Measurements from ENCODE around the gene MTHFD1L.
"Not testable (repeated sequence)": the region's sequence is repeated elsewhere in the genome, so short reads cannot be mapped to it uniquely, and the experiment has no call there.

The MTHFD1L gene

DNA sequence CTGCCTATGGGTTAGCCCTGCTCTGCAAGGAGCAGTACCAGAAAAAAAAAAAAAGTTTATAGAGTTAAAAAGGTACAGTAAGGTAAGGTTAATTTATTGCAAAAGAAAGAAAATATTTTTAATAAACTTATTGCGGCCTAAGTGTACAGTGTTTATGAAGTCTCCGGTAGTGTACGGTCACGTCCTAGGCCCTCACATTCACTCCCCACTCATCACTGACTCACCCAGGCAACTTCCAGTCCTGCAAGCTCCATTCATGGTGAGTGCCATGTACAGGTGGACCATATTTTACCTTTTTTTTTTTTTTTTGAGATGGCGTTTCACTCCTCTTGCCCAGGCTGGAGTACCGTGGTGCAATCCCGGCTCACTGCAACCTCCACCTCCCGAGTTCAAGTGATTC lies 258.1 kb downstream of the MTHFD1L start:
- DNase-seq (ENCODE audit: low read depth, low spot score) = not testable (repeated sequence)

DNA sequence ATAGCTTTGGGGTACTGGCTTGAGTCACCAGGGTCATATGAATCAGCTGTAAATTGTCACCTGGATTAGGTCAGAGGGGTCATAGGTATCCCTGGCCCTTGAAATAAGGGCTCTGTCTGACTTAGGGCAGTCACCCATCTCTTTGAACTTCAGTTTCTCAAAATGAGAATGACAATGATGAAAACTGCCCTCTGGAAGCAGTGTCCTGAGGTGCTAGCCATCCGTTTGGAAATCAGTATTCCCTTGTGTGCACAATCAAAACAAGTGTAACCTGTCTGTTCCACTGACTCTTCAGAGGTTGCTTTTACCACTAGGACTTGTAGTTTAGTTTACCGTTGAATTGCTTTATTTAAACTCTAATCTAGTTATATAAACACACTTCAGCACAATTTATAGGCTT lies 259.7 kb downstream of the MTHFD1L start:
- not testable (repeated sequence) for DNase-seq (ENCODE audit: low read depth, low spot score)

DNA sequence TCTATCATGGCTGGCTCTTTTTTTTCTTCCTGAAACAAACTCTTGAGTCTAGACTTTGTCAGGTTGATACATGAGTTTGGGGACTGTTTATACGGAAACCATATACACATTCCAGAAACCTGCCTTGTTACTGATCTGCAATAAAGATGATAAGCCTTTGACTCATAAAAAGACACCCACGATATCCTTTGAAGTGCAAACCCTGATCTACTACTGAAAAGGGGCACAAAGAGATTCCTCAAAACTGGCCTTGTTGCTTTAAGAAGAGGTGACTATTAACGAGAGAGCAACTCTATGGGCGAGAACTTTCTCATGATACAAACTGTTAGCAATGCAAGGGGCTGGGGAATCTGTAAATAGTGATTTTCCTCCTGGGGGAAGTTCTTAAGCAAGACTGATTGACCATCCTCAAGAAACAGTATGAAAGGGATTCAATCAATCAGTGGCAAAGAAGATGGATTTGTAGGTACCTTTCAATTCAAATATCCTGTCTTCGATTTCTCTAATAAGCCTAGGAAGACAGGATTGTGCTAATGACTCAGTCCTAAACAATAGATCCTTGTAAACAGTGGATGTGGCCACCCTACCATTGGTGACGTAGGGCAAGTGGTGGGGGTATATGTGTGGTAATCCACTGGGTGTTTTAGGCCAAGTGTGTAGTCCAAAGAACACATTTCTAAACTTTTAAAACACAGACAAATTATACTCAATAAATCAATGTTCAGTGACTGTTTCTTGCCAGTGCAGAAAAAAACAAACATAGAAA lies 260.3 kb downstream of the MTHFD1L start:
- DNase-seq (ENCODE audit: low read depth, low spot score) = not testable (repeated sequence)

DNA sequence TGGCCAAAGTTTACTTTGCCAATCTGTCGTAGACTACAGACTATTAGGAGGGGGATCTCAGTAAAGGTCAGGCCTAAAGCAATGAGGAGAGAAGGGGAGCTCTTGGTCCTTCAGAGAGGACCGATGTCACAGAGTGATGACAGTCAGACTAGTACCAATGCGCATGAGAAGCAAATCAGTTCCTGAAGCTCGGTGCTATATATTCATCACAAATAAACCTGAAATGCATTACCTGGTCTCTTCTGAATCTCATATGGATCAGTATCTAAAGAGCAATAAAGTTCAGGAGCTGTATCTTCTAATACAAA lies 260.9 kb downstream of the MTHFD1L start:
- not testable (repeated sequence) for DNase-seq (ENCODE audit: low read depth, low spot score)

DNA sequence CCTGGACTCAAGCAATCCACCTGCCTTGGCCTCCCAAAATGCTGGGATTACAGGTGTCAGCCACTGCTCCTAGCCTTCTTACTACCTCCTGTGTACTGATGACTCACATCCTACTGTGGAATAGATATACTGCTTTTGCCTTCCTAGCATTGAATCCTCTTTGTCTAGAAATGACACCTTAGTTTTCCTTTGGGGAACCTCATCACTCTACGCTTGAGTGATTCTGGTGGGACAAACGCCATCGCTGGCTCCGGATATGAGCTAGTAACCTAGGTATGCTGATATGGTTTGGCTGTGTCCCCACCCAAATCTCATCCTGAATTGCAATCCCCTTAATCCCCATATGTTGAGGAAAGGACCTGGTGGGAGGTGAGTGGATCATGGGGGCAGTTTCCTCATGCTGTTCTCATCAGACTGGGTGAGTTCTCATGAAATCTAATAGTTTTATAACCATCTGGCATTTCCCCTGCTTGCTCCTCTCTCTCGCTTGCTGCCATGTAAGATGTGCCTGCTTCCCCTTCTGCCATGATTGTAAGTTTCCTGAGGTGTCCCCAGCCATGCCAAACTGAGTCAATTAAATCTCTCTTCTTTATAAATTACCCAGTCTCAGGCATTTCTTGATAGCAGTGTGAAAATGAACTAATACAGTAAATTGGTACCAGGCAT lies 261.8 kb downstream of the MTHFD1L start:
- not testable (repeated sequence) for DNase-seq (ENCODE audit: low read depth, low spot score)

DNA sequence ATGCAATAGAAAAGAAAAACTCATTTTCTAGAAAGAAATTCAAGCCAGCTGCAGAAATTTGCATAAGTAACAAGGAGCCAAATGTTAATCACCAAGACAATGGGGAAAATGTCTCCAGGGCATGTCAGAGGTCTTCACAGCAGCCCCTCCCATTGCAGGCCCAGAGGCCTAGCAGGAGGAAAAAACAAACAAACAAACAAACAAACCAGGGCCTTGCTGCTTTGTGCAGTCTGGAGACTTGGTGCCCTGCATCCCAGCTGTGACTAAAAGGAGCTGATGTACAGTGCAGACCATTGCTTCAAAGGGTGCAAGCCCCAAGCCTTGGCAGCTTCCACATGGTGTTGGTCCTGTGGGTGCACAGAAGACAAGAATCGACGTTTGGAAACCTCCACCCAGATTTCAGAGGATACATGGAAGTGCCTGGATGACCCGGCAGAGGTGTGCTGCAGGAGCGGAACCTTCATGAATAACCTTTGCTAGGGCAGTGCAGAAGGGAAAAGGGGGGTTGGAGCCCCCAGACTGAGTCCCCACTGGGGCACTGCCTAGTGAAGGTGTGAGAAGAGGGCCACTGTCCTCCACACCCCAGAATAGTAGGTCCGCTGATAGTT lies 263.4 kb downstream of the MTHFD1L start:
- DNase-seq (ENCODE audit: low read depth, low spot score) = no peak

DNA sequence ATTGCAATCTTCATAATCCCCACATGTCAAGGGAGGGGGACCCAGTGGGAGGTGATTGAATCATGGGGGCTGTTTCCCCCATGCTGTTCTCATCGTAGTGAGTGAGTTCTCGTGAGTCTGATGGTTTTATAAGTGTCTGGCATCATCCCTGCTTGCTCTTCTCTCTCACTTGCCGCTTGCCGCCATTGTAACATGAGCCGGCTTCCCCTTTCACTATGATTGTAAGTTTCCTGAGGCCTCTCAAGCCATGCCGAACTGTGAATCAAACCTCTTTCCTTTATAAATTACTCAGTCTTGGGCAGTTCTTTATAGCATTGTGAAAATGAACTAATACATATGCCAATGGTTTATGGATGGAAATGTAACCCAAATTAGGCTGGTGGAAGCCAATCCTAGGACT lies 264.8 kb downstream of the MTHFD1L start:
- DNase-seq (ENCODE audit: low read depth, low spot score) = no peak

DNA sequence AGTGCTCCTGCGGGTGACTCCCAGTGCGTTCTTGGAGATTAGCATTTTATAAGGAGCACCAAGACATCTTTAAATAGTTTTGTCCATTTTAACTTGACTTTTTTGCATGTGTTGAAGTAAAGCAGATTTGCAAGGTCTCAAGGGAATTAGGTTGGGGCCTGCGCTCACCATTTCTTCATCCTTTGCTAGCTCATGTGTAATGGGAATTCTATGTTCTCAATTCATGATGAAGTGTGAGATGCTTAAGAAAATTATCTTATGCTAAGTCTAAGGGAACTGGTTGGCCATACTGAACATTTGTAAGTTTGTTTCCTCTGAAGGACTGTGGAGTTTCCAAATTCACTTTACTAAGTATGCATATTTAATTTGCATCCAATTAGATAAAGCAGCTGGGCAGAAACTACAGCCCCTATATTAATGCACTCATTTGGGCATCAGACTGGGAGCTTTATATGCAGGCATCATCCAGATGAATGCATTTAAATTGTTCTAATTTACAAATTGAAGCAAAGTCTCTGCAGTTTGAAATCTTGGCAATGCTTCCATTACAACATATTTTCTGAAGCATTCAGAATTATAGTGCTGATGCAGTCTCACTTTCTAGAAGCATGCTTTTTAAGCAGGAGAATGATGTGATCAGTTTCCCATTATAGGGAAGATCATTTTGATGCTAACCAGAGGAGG lies 266.0 kb downstream of the MTHFD1L start:
- DNase-seq (ENCODE audit: low read depth, low spot score) = no peak

DNA sequence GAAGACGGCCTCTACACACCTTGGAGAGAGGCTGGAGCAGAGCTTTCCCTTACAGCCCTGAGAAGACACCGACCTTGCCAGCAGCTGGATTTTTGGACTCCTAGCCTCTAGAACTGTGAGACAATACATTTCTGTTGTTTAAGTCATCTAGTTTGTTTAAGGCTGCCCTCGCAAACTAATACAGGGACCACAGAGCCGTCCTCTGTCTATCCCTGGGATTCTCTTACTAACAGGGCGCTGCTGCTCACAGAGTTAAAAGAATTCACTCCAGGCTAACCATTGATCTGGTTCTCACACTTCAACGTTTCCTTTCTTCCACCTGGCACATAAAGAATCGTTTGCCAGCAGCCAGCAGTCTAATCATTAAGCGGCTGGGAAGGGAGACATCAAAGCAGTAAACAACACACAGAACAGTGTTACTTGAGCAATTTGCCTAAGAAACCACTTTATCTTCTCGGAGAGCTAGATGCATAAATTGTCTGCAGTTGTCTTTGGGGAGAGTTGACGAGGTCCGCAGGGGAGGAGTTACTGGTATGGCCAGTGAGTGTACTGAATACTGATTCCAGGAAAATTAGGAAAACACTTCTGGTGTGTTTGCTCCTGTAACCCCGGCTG lies 270.7 kb downstream of the MTHFD1L start:
- DNase-seq (ENCODE audit: low read depth, low spot score) = no peak

DNA sequence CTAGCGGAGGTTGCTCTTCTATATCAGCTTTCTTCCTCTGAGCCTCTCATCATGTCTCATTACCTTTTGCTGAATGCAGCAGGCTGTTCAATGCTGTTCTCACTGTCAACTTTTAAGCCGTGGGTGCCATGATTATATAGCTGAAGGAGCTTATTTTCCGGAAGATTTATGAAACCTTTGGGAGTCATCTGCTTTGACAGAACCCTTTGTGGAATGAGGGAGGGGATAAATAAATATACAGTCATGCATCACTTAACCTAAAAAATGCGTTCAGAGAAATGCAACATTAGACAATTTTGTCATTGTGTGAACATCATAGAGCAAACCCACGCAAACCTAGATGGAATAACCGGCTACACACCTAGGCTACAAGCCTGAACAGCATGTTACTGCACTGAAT lies 272.0 kb downstream of the MTHFD1L start:
- no peak for DNase-seq (ENCODE audit: low read depth, low spot score)

DNA sequence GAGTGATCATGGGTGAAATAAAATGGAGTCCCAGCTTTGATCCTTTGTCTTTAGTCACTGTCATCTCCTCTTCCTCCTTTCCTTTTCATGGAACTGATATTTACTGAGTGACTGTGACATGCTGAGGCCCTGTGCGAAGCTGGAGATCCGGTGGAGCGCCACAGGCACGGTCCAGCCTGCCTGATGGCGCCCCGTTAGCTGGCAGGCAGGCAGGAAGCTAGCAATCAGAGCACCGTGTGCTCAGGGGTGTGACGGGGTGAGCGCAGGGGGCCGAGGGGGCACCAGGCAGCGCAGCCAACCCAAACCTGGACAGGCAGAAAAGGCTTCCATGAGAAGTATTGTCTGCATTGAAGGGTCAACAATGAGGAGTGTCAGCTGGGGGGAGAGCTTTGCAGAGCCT lies 274.0 kb downstream of the MTHFD1L start:
- DNase-seq (ENCODE audit: low read depth, low spot score) = no peak

DNA sequence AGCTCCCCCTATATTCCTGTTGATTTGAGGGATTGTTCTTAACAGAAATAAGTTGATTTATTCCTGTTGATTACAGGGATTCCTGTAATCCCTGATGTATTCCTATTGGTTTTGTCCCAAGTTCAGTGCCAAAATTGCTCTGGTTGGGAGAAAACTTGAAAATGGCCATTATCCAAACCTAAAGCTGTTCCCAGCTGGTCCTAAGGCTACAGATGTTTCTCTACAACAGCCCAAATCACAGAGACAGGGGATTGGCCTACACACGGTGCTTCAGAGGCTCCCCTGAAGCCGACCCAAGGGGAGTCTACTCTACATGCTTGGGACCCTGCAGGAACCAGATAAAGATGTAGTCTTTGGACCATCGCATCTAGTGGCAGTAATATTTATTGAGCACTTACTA lies 275.3 kb downstream of the MTHFD1L start:
- no peak for DNase-seq (ENCODE audit: low read depth, low spot score)

DNA sequence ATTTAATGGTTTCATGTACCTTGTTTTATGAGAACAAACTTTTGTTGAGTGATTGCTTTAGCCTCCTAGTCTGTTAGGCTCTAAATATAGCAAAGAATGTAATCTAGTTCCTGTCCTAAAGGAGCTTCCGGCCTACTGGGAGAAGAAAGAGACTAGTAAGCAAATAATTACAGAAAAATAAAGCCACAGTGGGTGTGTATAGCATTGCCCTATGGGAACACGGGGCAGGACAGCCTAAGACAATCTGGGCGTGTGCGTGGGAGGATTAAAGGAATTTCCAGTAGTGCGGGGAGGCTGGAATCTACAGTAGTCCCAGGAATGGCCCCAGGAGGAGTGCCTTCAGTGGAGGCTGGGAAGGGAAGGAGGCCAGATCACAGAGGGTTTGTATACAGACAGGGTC lies 276.2 kb downstream of the MTHFD1L start:
- no peak for DNase-seq (ENCODE audit: low read depth, low spot score)

DNA sequence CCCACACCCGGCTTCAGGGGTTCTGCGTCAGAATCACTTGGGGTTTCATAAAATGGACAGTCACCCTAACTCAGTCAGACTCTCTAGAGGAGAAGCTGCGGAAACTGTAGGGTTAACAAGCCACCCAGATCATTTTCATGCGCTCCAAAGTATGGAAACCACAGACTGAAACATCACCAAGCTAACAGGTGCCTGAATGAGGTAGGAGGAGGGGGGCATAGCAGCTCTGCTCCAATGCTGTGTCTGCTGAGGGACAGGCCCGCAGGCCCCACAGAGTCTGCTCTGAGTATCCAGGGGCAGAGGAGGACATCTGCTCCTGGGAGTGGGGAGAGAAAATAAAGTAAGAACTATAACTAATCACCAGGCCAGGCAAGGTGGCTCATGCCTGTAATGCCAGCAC lies 277.2 kb downstream of the MTHFD1L start:
- DNase-seq (ENCODE audit: low read depth, low spot score) = no peak

DNA sequence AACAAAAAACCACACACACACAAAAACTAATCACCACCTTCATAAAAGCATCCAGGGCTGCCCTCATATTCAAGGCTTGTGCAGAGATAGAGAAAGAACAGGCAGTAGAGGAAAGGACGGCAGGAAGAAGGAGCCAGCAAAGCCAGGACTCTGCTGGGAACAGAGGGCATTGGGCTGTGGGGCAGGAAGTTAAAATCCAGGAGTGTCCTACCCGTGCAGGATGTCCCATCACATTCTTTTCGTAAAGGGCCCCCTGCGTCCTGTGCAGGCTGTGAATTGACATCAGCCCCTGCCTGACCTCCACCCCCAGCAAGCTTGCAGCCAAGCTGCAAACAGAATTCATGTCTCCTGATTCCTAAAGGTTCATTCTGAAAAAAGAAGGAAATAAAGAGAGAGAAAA lies 277.8 kb downstream of the MTHFD1L start:
- no peak for DNase-seq (ENCODE audit: low read depth, low spot score)

DNA sequence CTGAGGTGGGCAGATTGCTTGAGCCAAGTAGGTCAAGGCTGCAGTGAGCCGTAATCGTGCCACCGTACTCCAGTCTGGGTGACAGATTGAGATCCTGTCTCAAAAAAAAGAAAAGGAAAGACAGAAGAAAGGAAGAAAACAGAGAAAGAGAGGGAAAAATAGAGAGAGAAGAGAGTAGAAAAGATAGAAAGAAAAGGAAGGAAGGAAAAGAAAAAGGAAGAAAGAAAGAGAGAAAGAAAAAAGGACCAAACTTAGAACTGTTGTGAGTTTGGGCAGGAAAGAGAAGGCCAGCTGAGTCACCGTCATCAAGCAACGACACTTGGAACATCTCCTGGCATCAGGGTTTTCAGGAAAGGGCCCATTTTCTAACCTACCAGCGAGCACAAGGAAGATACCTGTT lies 278.3 kb downstream of the MTHFD1L start:
- DNase-seq (ENCODE audit: low read depth, low spot score) = no peak

DNA sequence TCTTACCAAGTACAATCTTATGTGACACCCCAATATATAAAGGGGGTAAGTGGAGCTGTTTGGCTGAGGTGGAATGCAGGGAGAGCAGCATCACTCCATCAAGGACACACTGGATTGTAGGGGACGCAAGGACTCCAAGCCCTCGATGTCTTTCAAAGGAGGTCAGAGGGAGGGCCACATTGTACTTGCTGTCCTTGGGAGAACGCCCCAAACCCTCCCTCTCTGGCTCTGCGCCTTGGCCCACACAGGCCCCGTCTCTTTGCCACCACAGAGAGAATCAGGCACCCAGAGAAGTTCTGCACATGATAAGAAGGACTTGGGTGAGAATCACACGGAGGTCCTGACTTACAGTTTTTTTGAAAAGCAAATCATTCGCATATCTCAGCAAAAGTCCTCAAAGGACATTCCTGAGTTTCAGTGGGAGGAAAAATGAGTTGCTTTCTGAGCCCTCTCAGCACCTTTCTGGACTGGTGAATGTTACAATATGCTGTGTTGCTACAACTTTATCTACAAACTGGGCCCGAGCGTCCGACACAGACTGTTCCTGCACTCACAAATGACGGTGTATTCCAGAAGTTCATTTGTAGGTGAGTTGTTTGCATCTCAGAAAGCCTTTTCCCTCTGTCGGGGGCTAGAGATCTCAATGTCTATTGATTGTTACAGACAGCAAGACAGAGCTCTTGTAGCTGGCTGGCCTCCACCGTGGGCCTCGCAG lies 281.8 kb downstream of the MTHFD1L start:
- no peak for DNase-seq (ENCODE audit: low read depth, low spot score)

DNA sequence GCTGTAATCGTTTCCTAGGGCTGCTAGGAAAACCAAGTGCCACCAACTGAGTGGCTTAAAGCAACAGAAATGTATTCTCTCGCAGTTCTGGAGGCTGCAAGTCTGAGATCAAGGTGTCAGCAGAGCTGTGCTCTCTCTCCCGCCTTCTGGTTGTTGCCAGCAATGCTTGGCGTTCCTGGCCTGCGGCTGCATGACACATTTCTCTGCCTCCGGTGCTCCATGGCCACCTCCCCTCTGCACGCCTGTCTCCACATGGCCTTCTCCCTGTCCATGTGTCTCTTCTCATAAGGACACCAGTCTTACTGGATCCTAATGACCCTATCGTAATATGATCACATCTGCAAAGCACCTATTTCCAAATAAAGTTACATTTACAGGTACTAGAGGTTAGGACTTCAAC lies 282.6 kb downstream of the MTHFD1L start:
- DNase-seq (ENCODE audit: low read depth, low spot score) = no peak

DNA sequence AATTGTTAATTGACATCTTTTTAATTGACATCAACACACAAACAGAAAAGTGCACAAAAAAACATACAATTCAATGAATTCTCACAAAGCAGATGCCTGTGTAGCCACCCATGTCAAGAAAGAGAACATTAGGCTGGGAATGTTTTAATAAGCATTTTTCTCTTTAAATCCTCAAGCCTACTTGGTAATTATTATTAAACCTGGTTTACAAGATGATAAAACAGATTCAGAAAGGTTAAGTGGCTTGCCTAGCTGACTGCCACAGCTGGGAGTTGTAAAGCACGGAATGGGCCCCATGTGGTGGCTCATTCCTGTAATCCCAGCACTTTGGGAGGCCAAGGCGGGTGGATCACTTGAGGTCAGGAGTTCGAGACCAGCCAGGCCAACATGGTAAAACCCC lies 284.3 kb downstream of the MTHFD1L start:
- DNase-seq (ENCODE audit: low read depth, low spot score) = no peak
